ENCODE measurements around the gene BACH2. TPM values are rescaled to one million over a fixed set of nuclear protein-coding genes. Genes with fewer than 3 reads are reported as not detected.
A peak's percentile ranks its signal among the peaks of the same experiment; 100 is the strongest.

The BACH2 gene
- total and polyA plus RNA-seq, 5 donors: 0.61 to 2.8 (median 1.5) TPM

GRCh38 chr6:90192857-90193256 is 103.8 kb downstream of the BACH2 start:
- no peak overlapping the region for H3K27ac ChIP-seq (ENCODE audit: low read length)
- H3K4me1 ChIP-seq (ENCODE audit: control insufficient read depth, insufficient read depth, low read length): no peaks in the 10 kb centered on the region
- no peaks in the 10 kb centered on the region for H3K27me3 ChIP-seq (ENCODE audit: control insufficient read depth, insufficient read depth)
- intact Hi-C loops (cut with DNase I): no loop called here
- ATAC-seq (no peak), DNase-seq (no peak)
- H3K4me3 ChIP-seq (ENCODE audit: low read length): no peak overlapping the region
- WGBS: 95% methylated on average over 3 of the region's 3 CpGs
- H3K9me3 ChIP-seq (ENCODE audit: control insufficient read depth, low read length): no peaks in the 10 kb centered on the region

- Histone ChIP-seq H3K27me3 (ENCODE audit: control insufficient read depth, insufficient read depth) (no peaks in the 10 kb centered on the region), H3K9me3 (ENCODE audit: control insufficient read depth, low read length) (no peaks in the 10 kb centered on the region), H3K27ac (ENCODE audit: low read length) (no peak overlapping the region), H3K4me1 (ENCODE audit: control insufficient read depth, insufficient read depth, low read length) (no peaks in the 10 kb centered on the region), H3K4me3 (ENCODE audit: low read length) (no peak overlapping the region)
- DNase-seq (no peak), ATAC-seq (no peak)
- intact Hi-C loops (cut with DNase I): no loop called here
- WGBS: 74% methylated on average over 5 of the region's 5 CpGs
Measured at GRCh38 chr6:90190752-90191395, 105.8 kb downstream of the BACH2 start.

- DNase-seq (no peak), ATAC-seq (no peak)
- Histone ChIP-seq H3K27ac (ENCODE audit: low read length) (no peak overlapping the region), H3K4me1 (ENCODE audit: control insufficient read depth, insufficient read depth, low read length) (no peaks in the 10 kb centered on the region), H3K4me3 (ENCODE audit: low read length) (no peak overlapping the region), H3K9me3 (ENCODE audit: control insufficient read depth, low read length) (no peaks in the 10 kb centered on the region), H3K27me3 (ENCODE audit: control insufficient read depth, insufficient read depth) (no peaks in the 10 kb centered on the region)
- WGBS: 59% methylated on average over 4 of the region's 4 CpGs
- intact Hi-C loops (cut with DNase I): no loop called here
Measured at GRCh38 chr6:90190131-90190530, 106.5 kb downstream of the BACH2 start.

DNA sequence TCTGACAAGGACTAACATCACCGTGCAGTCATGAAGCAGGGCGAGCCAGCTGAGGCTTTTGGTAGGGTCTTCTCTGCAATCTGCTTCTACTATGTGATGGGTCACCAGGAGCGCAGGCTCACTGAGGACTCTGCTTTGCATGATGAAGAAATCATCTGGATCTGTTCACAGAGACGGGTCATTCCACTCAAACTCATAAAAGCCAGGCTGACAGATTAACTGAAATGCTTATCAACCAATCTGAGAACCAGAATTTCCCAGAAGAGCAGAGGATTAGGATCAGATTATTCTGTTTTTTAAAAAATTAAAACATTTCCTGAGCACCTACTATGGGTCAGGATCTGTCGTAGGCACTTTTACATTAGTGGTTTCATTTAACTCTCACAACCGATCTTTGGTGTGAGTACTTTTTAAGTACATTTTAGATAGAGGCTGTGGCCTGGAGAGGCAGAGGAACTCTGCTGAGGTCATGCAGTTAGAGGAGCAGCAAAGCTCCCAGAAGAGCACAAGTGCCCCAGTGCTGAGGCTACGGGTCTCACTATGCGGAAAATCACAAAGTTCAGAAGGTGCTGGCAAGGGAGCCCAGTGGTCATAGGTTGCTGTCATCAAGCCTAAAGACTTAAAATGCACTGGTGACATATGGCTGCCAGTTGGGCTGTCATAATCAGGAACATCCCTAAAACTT is 109.1 kb downstream of the BACH2 start:
- Histone ChIP-seq H3K9me3 (ENCODE audit: control insufficient read depth, low read length) (no peaks in the 10 kb centered on the region), H3K4me1 (ENCODE audit: control insufficient read depth, insufficient read depth, low read length) (no peaks in the 10 kb centered on the region), H3K4me3 (ENCODE audit: low read length) (no peak overlapping the region), H3K27me3 (ENCODE audit: control insufficient read depth, insufficient read depth) (no peaks in the 10 kb centered on the region), H3K27ac (ENCODE audit: low read length) (no peak overlapping the region)
- WGBS: 58% methylated on average over 8 of the region's 8 CpGs
- ATAC-seq (peak; percentile 54 to 79), DNase-seq (no peak)
- intact Hi-C loops (cut with DNase I): no loop called here

DNA sequence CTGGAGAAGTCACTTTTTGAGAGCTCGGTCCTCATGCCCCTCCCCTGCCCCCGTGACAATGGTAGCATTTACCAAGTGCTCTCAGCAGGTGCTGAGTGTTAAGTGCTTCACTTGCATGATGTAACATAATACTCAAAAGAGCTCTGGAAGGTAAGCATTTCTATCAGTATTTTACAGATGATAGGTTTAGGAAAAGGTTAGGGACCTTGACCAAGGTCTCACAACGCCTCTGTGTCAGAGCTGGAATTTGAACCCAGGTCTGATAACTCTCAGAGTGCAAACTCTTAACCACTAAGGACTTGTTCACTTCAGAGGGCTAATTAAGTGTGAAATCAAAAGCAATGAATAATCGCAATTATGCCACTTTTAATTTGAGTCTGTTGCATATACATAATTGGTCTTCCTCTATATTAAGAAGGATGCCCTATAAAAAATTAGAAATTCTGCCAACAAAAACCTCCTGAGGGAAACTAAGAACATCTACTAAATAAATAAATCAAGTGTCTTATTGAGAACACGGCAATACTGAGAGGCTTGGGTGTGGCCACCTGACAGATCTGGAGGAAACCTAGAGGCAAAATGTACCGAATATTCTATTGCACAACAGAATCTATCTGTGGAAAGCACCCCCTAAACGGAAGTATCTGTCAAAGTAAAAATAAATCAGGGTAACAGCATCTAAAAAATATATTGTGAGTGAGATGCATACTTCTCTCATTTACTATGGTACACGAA is 109.8 kb downstream of the BACH2 start:
- Histone ChIP-seq H3K27ac (ENCODE audit: low read length) (no peak overlapping the region), H3K9me3 (ENCODE audit: control insufficient read depth, low read length) (no peaks in the 10 kb centered on the region), H3K4me3 (ENCODE audit: low read length) (no peak overlapping the region), H3K27me3 (ENCODE audit: control insufficient read depth, insufficient read depth) (no peaks in the 10 kb centered on the region), H3K4me1 (ENCODE audit: control insufficient read depth, insufficient read depth, low read length) (no peaks in the 10 kb centered on the region)
- WGBS: 59% methylated on average over 8 of the region's 8 CpGs
- intact Hi-C loops (cut with DNase I): no loop called here
- DNase-seq: no peak
- no peak for ATAC-seq

GRCh38 chr6:90186026-90186425 is 110.6 kb downstream of the BACH2 start:
- no peak overlapping the region for H3K27ac ChIP-seq (ENCODE audit: low read length)
- intact Hi-C loops (cut with DNase I): no loop called here
- H3K9me3 ChIP-seq (ENCODE audit: control insufficient read depth, low read length): no peaks in the 10 kb centered on the region
- no peaks in the 10 kb centered on the region for H3K27me3 ChIP-seq (ENCODE audit: control insufficient read depth, insufficient read depth)
- no peaks in the 10 kb centered on the region for H3K4me1 ChIP-seq (ENCODE audit: control insufficient read depth, insufficient read depth, low read length)
- no peak overlapping the region for H3K4me3 ChIP-seq (ENCODE audit: low read length)
- DNase-seq (no peak), ATAC-seq (no peak)
- WGBS: 98% methylated on average over 3 of the region's 3 CpGs

DNA sequence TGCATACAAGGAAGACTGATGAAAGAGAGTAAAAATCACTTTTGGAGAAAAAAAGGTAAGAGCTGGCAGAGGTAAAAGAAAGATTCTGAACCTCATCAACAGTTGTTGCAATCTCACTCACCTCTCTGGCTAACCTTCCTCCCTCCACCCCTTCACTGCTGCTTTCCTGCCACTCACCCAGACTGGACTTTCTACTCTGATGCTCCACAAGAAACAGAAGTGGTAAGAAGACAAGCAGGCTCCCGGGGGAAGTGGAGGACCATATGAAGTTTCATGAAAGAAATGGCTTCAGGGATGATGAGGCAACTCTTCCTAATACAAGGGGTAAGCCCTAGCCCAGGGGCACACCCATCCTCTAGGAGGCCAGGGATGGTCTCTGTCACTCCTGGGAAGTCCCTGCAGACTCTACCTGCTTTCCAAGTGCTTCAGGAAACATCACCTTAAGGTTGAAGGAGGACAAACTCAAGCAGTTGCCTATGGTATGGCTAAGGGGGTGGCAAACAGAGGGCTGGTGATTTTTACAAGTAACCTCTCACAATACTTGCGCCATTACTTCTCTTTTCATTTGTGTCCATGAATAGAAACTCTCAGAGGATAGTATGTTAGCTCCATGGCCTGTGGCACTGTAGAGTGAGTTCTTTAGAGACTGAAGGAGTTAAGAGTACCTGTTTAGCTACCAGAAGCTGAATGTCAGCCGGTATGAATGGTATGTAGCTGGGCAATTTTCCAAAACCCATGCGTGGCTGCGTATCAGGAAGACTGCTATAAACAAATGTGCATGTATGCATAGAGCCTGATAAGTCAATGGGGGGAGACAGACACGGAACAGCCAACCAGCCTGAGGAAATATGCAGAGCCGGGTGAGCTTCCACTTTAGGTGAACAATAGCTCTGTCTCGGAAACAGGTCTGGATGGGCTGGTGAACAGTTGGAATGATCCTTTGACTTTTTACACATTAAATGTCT is 112.0 kb downstream of the BACH2 start:
- no peak for ATAC-seq
- H3K4me3 ChIP-seq (ENCODE audit: low read length): no peak overlapping the region
- H3K9me3 ChIP-seq (ENCODE audit: control insufficient read depth, low read length): no peaks in the 10 kb centered on the region
- intact Hi-C loops (cut with DNase I): no loop called here
- H3K27ac ChIP-seq (ENCODE audit: low read length): no peak overlapping the region
- no peaks in the 10 kb centered on the region for H3K27me3 ChIP-seq (ENCODE audit: control insufficient read depth, insufficient read depth)
- WGBS: 46% methylated on average over 8 of the region's 8 CpGs
- no peaks in the 10 kb centered on the region for H3K4me1 ChIP-seq (ENCODE audit: control insufficient read depth, insufficient read depth, low read length)
- no peak for DNase-seq

GRCh38 chr6:90183587-90184333 is 112.9 kb downstream of the BACH2 start:
- no peak overlapping the region for H3K27ac ChIP-seq (ENCODE audit: low read length)
- no peaks in the 10 kb centered on the region for H3K9me3 ChIP-seq (ENCODE audit: control insufficient read depth, low read length)
- ATAC-seq (no peak), DNase-seq (no peak)
- no peaks in the 10 kb centered on the region for H3K4me1 ChIP-seq (ENCODE audit: control insufficient read depth, insufficient read depth, low read length)
- intact Hi-C loops (cut with DNase I): no loop called here
- 45% methylated on average over 3 of the region's 3 CpGs for WGBS
- no peak overlapping the region for H3K4me3 ChIP-seq (ENCODE audit: low read length)
- no peaks in the 10 kb centered on the region for H3K27me3 ChIP-seq (ENCODE audit: control insufficient read depth, insufficient read depth)

- ATAC-seq (no peak), DNase-seq (no peak)
- Histone ChIP-seq H3K27ac (ENCODE audit: low read length) (no peak overlapping the region), H3K27me3 (ENCODE audit: control insufficient read depth, insufficient read depth) (no peaks in the 10 kb centered on the region), H3K4me1 (ENCODE audit: control insufficient read depth, insufficient read depth, low read length) (peaks cover 1% of the 10 kb centered on the region), H3K4me3 (ENCODE audit: low read length) (no peak overlapping the region), H3K9me3 (ENCODE audit: control insufficient read depth, low read length) (no peaks in the 10 kb centered on the region)
- intact Hi-C loops (cut with DNase I): no loop called here
Measured at GRCh38 chr6:90180526-90180925, 116.1 kb downstream of the BACH2 start.

All from right cardiac atrium (tissue), 5 donors.